PFSK-1 (cell line): Measurements from ENCODE around the gene PBLD.

Source experiments
- POLR2AphosphoS5 ChIP-seq: IDR thresholded peaks from 2 replicates; pipeline ENCODE4 v1.6.1; 2012; ENCODE audit warnings: low read depth, mild to moderate bottlenecking, control low read depth, low read length, moderate library complexity
- SIN3A ChIP-seq: IDR thresholded peaks from 2 replicates; pipeline ENCODE4 v1.6.1; 2012; ENCODE audit warnings: mild to moderate bottlenecking, low read length, moderate library complexity, borderline replicate concordance; ENCODE audit not compliant: insufficient read depth

- TF ChIP-seq SIN3A (no peak), POLR2AphosphoS5 (no peak)
Measured at GRCh38 chr10:68301790-68302502, 30.8 kb downstream of the PBLD start.
